IPS-20b (cell line): ENCODE data around the gene GNAI1.

Experiments used
- H3K27ac ChIP-seq: one replicate; pipeline ENCODE4 v1.5.1; 2013; ENCODE audit warnings: low read length
- H3K27me3 ChIP-seq: 2 replicates; pipeline ENCODE4 v1.6.1; 2013; ENCODE audit warnings: mild to moderate bottlenecking, low read length, inconsistent platforms; ENCODE audit not compliant: insufficient read depth
- H3K36me3 ChIP-seq: 2 replicates; pipeline ENCODE4 v1.6.1; 2013; ENCODE audit warnings: low read depth, mild to moderate bottlenecking, inconsistent platforms, low read length, moderate library complexity; ENCODE audit not compliant: insufficient read depth
- H3K4me1 ChIP-seq: 2 replicates; pipeline ENCODE4 v1.6.1; 2013; ENCODE audit warnings: mild to moderate bottlenecking, control low read depth, inconsistent platforms, low read length, moderate library complexity; ENCODE audit not compliant: insufficient read depth
- H3K4me3 ChIP-seq: 2 replicates; pipeline ENCODE4 v1.5.1; 2013; ENCODE audit warnings: mild to moderate bottlenecking, low read length, inconsistent platforms
- H3K9ac ChIP-seq: 2 replicates; pipeline ENCODE4 v1.6.1; 2013; ENCODE audit warnings: low read depth, mild to moderate bottlenecking, inconsistent platforms, low read length, moderate library complexity
- H3K9me3 ChIP-seq: 2 replicates; pipeline ENCODE4 v1.6.1; 2013; ENCODE audit warnings: mild to moderate bottlenecking, low read depth, low read length, inconsistent platforms; ENCODE audit not compliant: insufficient read depth

Gene GNAI1

DNA sequence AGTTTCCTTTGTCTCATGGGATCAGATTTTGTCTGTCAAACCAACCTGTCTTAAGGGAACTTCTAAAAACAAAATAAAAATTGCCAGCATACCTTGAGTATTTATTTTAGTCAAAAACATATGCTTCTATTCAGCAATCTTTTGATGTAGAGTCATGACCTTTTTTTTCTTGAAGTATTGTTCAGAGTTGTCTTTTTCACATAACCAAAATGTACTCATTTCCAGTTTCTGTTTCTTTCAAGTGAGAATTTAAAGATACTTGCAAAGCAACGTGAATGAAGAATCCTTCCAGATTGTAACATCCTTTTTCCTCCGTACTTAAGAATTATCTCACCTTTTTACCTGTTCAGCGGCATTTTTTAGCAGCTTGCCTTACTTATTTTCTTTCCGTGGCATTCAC lies 37.8 kb downstream of the GNAI1 start:
- Histone ChIP-seq H3K27me3 (no peaks in the 10 kb centered on the region), H3K9me3 (peaks cover 4% of the 10 kb centered on the region; the same call in 1 of the 2 replicates), H3K4me3 (peak overlapping the region; percentile 3; the same call in 1 of the 2 replicates), H3K36me3 (no peaks in the 10 kb centered on the region), H3K9ac (no peak overlapping the region), H3K27ac (no peak overlapping the region), H3K4me1 (peaks cover 18% of the 10 kb centered on the region; the same call in 1 of the 2 replicates)

DNA sequence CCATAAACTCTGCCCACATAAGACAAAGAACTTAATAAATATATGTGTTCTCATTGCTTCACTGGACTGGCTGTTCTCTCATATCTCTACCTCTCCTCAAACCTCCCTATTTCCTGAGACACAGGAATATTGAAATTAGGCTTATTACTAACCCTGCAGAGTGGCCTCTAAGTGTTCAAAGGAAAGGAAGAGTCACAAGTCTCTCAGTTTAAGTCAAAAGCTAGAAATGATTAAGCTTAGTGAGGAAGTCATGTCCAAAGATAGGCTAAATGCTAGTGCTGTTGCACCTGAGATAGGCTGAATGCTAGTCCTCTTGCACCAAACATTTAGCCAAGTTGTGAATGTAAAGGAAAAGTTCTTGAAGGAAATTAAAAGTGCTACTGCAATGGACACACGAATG lies 41.1 kb downstream of the GNAI1 start:
- no peak overlapping the region for H3K4me3 ChIP-seq
- no peaks in the 10 kb centered on the region for H3K9me3 ChIP-seq
- H3K9ac ChIP-seq: no peak overlapping the region

DNA sequence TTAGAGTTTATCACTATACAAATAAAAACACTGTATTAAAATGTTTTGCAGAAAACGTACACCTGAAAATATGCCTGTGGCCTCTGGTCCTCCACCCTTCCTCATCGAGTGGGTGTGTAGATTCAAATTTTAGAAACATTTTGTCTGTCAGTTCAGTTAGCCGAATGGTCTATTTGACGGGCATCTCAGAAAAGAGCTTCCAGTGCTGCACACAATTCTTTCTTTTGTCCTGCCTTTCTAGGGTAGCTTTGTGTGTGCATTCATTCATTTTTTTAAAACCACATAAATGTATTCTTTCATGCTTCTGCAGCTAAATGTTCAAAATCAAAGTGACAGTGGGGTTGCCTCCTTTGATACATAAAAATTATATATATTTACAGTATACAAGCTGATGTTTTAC lies 46.8 kb downstream of the GNAI1 start:
- no peaks in the 10 kb centered on the region for H3K36me3 ChIP-seq
- no peak overlapping the region for H3K4me3 ChIP-seq
- no peak overlapping the region for H3K9ac ChIP-seq
- peaks cover 43% of the 10 kb centered on the region for H3K4me1 ChIP-seq
- H3K27me3 ChIP-seq: no peaks in the 10 kb centered on the region
- H3K27ac ChIP-seq: no peak overlapping the region
- no peaks in the 10 kb centered on the region for H3K9me3 ChIP-seq

More for the DNA sequence above, 41.1 kb downstream of the GNAI1 start:
- Histone ChIP-seq H3K36me3 (no peaks in the 10 kb centered on the region), H3K27ac (no peak overlapping the region), H3K27me3 (no peaks in the 10 kb centered on the region), H3K4me1 (peaks cover 18% of the 10 kb centered on the region)

DNA sequence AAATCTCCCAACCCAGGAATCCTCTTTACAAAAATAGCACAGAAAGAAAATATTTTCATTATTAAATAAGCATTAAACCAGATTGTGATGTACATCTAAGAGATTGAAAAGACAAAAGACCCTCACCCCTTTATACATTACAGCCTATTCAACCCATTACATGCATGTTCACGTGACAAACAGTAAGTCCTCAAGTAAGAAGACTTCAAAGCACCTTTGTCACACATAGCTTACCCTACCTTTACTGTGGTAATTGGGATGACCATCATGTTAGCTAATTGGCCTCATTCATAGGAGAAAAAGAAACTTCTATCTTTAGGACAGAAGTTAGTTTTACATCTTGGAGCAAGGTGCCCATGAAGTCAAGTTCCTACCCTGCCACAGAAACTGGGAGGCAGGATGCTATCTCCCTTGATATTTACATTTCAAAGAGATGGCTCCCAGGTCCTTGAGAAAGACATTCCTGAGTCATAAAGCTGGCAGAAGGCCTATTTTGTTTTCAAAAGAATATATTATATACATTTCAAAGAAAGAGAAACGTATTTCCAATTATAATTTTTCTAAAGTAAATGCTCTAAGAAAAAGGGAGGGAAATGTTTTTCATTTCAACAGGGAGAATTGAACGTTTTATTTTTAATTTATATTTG lies 48.1 kb downstream of the GNAI1 start:
- Histone ChIP-seq H3K9ac (no peak overlapping the region), H3K4me1 (peaks cover 51% of the 10 kb centered on the region), H3K9me3 (no peaks in the 10 kb centered on the region), H3K4me3 (peak overlapping the region; percentile 55; the same call in 1 of the 2 replicates), H3K27ac (no peak overlapping the region), H3K27me3 (no peaks in the 10 kb centered on the region), H3K36me3 (no peaks in the 10 kb centered on the region)

DNA sequence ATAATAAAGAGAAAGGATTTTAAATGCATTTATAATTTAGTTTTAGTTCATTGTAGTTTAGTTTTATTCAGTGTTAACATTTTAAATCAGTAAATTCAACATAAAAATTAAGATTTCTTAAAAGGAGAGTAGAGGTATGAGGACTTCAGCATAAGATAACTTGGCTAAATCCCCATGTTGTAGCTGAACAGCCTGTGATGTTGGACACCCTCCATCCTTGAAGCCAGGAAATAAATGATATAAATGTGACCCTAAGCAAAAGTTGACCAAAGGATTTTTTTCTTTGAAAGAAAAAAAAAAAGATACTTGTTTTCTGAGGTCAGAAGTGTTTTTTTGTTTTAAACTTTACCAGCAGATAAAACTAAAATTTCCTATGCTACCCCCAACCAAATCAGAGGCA lies 48.7 kb downstream of the GNAI1 start:
- Histone ChIP-seq H3K27me3 (no peaks in the 10 kb centered on the region), H3K4me3 (no peak overlapping the region; the same call in 1 of the 2 replicates), H3K36me3 (no peaks in the 10 kb centered on the region), H3K27ac (no peak overlapping the region), H3K9ac (peak overlapping the region; percentile 52), H3K9me3 (no peaks in the 10 kb centered on the region), H3K4me1 (peaks cover 52% of the 10 kb centered on the region)

DNA sequence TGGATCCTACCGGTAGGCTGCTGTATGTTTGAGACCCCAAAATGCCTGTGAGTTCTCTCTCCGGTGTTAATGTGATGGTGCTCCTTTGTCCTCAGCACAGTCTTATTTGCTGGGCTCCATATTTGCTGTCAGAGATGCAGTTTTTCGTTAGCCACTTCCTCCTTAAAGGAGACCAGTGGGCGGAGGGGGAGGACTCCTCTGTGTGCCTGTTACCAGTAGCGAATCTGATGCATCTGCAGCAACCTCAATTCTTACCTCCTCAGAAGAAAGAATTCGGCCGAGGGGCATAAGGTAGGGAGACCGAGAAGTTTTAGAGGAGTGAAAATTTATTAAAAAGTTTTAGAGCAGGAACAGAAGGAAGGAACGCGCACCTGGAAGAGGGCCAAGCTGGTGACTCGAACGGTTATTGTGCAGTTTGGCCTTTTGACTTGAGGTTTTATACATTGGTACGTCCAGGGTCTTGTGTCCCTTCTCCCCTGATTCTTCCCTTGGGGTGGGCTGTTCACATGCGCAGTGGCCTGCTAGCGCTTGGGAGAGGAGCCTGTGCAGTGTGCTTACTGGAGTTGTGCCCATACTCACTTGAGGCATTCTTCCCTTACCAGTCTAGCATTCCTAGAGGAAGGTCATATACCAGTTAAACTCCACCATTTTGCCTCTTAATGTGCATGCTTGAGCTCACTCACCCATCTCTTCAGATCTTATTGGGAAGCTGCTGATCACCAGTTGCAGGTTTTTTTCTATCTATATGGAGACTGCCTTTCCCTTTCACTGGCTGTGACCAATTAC lies 49.5 kb downstream of the GNAI1 start:
- Histone ChIP-seq H3K27me3 (no peaks in the 10 kb centered on the region), H3K9me3 (no peaks in the 10 kb centered on the region), H3K4me3 (no peak overlapping the region), H3K27ac (peak overlapping the region; percentile 32), H3K36me3 (no peaks in the 10 kb centered on the region), H3K4me1 (peaks cover 52% of the 10 kb centered on the region), H3K9ac (peak overlapping the region; percentile 52)

DNA sequence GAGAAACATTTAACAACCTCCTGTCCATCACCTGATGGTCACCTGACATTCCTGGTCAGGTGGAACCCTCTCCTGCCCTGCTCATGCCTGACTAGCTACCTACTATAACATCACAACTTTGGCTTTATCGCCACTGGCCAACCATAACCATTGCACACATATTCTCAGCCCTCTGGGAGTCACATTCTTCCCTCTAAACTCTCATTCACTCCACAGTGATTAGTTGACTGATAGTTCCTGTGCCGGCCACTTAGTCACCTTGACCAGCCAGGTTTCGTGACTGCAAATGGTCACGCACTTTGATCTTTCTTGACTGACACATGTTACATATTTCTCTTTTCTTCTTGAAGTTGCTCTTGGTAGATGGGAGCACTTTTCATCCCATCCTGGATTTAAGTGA lies 50.1 kb downstream of the GNAI1 start:
- no peaks in the 10 kb centered on the region for H3K36me3 ChIP-seq
- peaks cover 52% of the 10 kb centered on the region for H3K4me1 ChIP-seq
- H3K9me3 ChIP-seq: no peaks in the 10 kb centered on the region
- H3K4me3 ChIP-seq: no peak overlapping the region
- H3K9ac ChIP-seq: no peak overlapping the region
- no peak overlapping the region for H3K27ac ChIP-seq
- no peaks in the 10 kb centered on the region for H3K27me3 ChIP-seq

DNA sequence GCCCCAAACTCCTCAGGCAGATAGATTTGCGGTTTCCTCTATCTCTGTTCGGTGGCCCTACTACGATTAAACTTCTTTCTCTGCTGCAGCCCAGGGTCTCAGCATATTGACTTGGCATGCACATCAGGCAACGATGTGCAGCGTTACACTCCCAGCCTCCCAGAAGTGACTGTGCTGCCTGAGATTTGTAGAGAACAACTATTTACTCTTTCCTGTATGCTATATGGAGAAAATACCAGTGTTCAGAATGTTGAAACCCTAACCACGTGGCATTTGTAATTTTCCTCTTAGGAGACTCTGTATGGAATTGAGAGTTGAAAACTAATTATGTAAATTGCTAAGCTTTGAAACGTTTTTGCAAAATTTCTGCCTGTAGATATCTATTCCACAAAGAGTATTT lies 50.9 kb downstream of the GNAI1 start:
- peaks cover 52% of the 10 kb centered on the region for H3K4me1 ChIP-seq
- H3K9ac ChIP-seq: no peak overlapping the region
- no peaks in the 10 kb centered on the region for H3K27me3 ChIP-seq
- no peak overlapping the region for H3K27ac ChIP-seq
- H3K4me3 ChIP-seq: no peak overlapping the region
- H3K9me3 ChIP-seq: no peaks in the 10 kb centered on the region
- no peaks in the 10 kb centered on the region for H3K36me3 ChIP-seq

DNA sequence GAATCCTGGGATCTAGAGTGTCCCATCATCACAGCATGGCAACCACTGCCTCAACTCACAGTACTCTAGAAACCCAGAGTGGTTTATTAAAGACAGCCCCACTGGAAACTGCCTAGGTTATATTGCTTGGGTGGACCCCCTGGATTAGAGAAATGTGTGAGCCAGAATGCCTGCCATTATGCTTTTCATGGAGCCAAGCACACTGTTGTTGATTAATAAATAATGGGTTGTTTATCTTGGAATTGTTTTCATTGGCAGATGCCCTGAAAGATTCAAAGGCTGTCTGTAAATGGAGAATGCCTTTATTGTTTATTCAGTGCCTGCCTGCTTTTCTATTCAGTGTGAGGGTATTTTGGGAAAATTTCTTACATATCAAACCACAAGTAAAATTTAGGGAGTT lies 52.1 kb downstream of the GNAI1 start:
- Histone ChIP-seq H3K27ac (no peak overlapping the region), H3K4me3 (no peak overlapping the region), H3K4me1 (peaks cover 47% of the 10 kb centered on the region), H3K27me3 (no peaks in the 10 kb centered on the region), H3K9me3 (no peaks in the 10 kb centered on the region), H3K36me3 (no peaks in the 10 kb centered on the region), H3K9ac (no peak overlapping the region)

DNA sequence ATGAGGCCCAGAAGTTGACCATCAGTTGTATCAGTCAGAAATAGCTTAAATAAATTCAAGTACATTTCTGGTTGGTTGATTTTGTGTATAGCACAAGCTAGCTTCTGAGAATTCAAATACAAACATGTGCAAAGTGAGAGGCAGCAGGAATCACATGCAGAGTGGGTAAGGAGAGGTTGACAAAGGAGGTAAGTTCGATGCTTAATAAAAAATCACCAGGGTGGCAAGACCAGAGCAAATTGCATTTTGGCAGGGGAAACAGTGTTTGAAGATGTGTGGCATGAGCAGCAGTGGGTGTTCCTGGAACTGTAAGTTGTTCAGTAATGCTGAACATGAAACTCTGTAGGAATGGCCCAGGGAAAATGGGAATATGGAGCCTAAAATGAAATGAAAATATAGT lies 52.6 kb downstream of the GNAI1 start:
- no peaks in the 10 kb centered on the region for H3K36me3 ChIP-seq
- no peak overlapping the region for H3K4me3 ChIP-seq
- H3K9ac ChIP-seq: no peak overlapping the region
- peaks cover 42% of the 10 kb centered on the region for H3K4me1 ChIP-seq
- H3K27me3 ChIP-seq: no peaks in the 10 kb centered on the region
- no peaks in the 10 kb centered on the region for H3K9me3 ChIP-seq
- H3K27ac ChIP-seq: no peak overlapping the region

DNA sequence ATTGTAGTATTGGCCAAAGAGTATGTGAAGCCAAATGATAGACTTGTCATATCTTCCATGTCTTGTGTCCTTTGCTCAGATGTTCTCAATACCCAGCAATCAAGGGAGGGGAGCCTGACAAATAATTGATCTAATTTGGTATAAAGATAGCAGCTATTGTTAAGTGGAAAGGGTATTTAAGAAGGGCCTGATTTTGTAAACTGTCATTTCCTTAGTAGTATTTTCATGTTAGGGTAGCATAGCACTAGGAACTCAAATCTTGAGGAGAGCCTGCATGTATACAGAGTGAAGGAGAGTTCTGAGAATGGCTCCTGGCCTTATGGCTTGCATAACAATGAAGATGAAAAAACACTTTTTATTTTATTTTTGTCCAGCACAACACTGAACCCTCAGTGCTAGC lies 53.1 kb downstream of the GNAI1 start:
- no peaks in the 10 kb centered on the region for H3K27me3 ChIP-seq

DNA sequence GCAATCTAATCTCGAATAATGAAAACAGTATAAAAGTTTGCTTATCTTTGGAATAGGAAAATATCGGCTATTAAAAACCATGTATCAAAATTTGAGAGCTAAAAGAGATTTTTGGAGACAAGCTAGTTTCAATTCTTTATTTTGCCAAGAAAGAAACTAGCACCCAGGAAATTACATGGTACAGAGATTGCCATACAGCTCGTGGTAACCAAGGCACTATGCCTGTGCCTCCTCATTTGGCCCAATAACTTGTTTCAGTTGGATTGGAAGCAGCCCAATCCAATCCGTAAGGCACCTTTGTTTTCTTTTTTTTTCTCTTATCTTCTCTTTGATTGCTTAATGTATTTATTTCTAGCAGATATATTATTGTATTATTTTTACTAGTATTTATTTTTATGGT lies 55.0 kb downstream of the GNAI1 start:
- Histone ChIP-seq H3K9ac (no peak overlapping the region), H3K4me3 (no peak overlapping the region), H3K9me3 (no peaks in the 10 kb centered on the region), H3K27ac (no peak overlapping the region), H3K4me1 (peaks cover 23% of the 10 kb centered on the region; the same call in 1 of the 2 replicates), H3K27me3 (no peaks in the 10 kb centered on the region), H3K36me3 (no peaks in the 10 kb centered on the region)

More for the DNA sequence above, 53.1 kb downstream of the GNAI1 start:
- H3K36me3 ChIP-seq: no peaks in the 10 kb centered on the region
- H3K4me3 ChIP-seq: no peak overlapping the region
- H3K9me3 ChIP-seq: no peaks in the 10 kb centered on the region
- no peak overlapping the region for H3K27ac ChIP-seq
- no peak overlapping the region for H3K9ac ChIP-seq
- peaks cover 38% of the 10 kb centered on the region for H3K4me1 ChIP-seq
